Esophagus squamous epithelium (tissue), 4 donors: ENCODE data around the gene PLXDC2.

Experiments used
- CTCF ChIP-seq, 6 experiments: fragments of 450-650 bp in 4 of 6; fragments of 200-600 bp in 2 of 6; sonication (generic) in 2 of 6; IDR thresholded peaks; one replicate each; pipeline ENCODE4 v1.5.1; 2016 to 2019; ENCODE audit warnings: antibody characterized with exemption in 6 of 6, mild to moderate bottlenecking in 4 of 6, moderate library complexity in 4 of 6
- POLR2A ChIP-seq, 4 donors: fragments of 450-650 bp; IDR thresholded peaks; one replicate each; pipeline ENCODE4 v1.6.1; 2017; ENCODE audit warnings: antibody characterized with exemption in 4 of 4, mild to moderate bottlenecking in 4 of 4, moderate library complexity in 3 of 4

- TF ChIP-seq CTCF (IDR thresholded peaks at IDR 0.05) (no peak), POLR2A (IDR thresholded peaks at IDR 0.05) (no peak)
Measured at GRCh38 chr10:20274571-20274970, 458.3 kb downstream of the PLXDC2 start.
